ENCODE results near the gene RAP1GAP.
A peak's percentile ranks its signal among the peaks of the same experiment; 100 is the strongest.

RAP1GAP gene

DNA sequence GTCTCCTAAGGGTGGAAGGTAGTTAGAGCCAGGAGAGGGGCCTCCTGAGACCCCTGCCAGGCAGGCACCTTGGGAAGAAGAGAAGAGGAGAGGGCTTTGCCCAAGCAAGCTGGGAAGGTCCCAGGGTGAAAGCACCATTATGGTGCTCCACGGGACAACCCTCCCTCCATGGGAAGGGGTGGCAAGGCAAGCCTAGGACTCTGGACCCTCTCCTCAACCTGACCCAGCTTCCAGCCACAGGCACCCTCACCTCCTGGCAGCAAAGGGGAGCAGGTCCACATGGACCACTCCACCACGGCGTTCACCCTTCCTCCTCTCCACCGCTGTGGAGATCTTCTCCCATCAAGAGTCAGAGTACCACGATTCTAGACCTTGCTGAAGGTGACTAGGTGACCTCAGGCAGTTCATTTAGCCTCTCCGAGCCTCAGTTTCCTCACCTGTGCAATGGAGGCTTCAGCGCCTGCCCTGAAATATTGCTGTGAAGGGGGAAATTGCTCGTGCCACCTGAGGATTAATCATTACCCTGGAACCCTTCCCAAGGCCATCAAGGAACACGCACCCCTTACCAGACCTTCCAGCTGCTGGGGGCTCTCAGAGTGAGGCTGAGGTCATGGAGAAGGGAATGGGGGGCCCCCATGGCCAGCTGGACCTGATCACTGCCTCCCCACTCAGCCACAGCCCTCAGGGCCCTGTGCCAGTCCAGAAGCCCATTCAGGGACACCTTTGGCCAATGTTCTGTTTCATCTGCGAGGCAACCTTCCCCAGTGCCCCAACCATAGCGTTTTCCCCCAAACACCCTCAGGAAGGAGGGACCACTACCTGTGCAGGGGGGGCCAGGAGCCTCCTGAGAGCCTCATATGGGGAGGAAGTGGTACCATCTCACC, 1.6 kb downstream of the RAP1GAP start:
- Histone ChIP-seq H3K27ac (ENCODE audit: low read depth, low read length) (no peak overlapping the region), H3K4me3 (ENCODE audit: low read length) (no peak overlapping the region), H3K9ac (ENCODE audit: low read depth, low read length) (no peak overlapping the region), H3K27me3 (ENCODE audit: insufficient read depth, low read length) (peaks cover 25% of the 10 kb centered on the region), H3K36me3 (ENCODE audit: insufficient read depth, low read length) (no peaks in the 10 kb centered on the region), H3K9me3 (ENCODE audit: insufficient read depth, low read depth, low read length) (no peaks in the 10 kb centered on the region), H3K4me1 (ENCODE audit: insufficient read depth, low read length) (peaks cover 4% of the 10 kb centered on the region; the same call in 1 of the 2 replicates)
- 93% methylated on average over 11 of the region's 11 CpGs for WGBS

DNA sequence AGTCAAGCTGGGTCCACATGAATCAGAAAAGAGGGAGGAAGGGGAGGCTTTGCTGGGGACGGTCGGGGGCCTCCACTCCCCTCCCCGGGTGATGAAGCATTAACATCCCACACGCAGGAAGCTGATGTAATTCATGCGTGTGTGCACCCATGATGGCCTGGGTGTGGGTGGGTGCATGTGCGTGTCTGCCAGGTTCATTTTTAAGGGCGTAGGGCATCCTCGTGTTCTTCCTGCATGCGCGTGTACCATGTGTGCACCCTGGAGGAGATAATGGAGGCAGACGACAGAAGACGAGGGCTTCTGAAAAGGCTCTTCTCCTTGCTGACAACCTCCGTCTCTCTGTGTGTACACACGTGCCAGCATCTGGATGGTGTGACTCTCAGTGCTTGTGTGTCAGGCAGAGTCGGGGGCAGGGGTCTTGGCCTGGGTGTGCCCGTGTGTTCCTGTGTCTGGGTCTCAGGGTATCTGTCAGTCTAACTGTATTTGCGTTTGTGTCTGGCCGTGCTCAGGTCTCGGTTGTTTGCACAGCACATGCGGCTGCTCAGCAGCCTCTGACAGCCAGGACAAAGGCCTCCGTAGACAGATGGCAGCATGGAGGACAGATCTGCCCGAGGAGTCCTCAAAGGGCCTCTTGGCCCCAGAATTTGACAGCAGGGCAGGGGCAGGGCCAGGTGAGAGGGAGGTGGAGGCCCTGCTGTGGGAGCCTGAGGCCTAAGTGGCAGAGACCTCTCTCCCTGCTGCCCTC, 2.4 kb downstream of the RAP1GAP start:
- H3K36me3 ChIP-seq (ENCODE audit: insufficient read depth, low read length), result no peaks in the 10 kb centered on the region
- 85% methylated on average over 22 of the region's 22 CpGs for WGBS
- H3K9ac ChIP-seq (ENCODE audit: low read depth, low read length), result no peak overlapping the region
- H3K27me3 ChIP-seq (ENCODE audit: insufficient read depth, low read length), result peaks cover 25% of the 10 kb centered on the region
- no peak overlapping the region for H3K4me3 ChIP-seq (ENCODE audit: low read length)
- H3K4me1 ChIP-seq (ENCODE audit: insufficient read depth, low read length), result peaks cover 4% of the 10 kb centered on the region; the same call in 1 of the 2 replicates
- H3K27ac ChIP-seq (ENCODE audit: low read depth, low read length), result no peak overlapping the region
- no peaks in the 10 kb centered on the region for H3K9me3 ChIP-seq (ENCODE audit: insufficient read depth, low read depth, low read length)

DNA sequence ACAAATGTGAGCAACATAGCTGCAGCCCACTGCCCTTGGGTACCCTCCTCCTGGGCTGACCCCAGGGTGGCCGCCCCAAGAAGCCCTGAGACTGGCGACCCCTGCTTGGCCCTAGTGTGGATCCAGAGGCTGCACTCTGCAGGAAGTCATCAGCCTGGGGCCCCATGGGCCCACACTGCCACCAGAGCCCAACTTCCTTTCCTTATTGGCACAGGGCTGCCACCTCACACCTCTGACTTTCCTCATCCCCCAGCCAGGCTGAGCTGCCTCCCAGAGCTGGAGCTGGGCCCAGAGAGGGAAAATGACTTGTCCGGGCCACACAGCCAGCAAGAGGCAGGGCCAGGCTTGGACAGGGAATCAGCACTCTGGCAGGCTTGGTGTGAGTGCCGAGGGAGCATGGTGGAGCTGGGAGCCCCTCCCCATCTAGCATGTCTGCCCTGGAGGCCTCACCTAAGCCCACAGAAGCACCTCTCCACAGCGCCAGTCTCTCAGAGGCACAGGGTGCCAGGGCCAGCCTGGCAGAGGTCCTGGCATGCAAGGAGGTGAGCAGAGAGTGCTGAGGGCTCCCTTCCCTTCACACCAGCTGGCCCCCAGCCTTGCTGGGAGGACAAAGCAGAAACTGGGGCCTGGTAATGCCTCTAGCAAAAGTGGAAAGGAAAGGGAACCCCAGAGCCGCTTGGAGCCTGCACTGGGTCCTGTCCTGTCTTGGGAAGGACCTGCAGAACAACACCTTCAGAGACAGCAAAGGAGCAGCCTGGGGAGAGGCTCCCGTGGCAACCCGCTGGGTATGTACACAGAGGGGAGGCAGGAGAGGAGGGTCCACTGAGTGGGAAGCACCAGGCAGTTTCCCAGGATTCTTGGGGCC, 3.2 kb downstream of the RAP1GAP start:
- peaks cover 28% of the 10 kb centered on the region for H3K27me3 ChIP-seq (ENCODE audit: insufficient read depth, low read length)
- no peak overlapping the region for H3K27ac ChIP-seq (ENCODE audit: low read depth, low read length)
- H3K4me1 ChIP-seq (ENCODE audit: insufficient read depth, low read length), result peaks cover 4% of the 10 kb centered on the region; the same call in 1 of the 2 replicates
- H3K36me3 ChIP-seq (ENCODE audit: insufficient read depth, low read length), result no peaks in the 10 kb centered on the region
- 85% methylated on average over 8 of the region's 8 CpGs for WGBS
- H3K9ac ChIP-seq (ENCODE audit: low read depth, low read length), result no peak overlapping the region
- no peaks in the 10 kb centered on the region for H3K9me3 ChIP-seq (ENCODE audit: insufficient read depth, low read depth, low read length)
- no peak overlapping the region for H3K4me3 ChIP-seq (ENCODE audit: low read length)

DNA sequence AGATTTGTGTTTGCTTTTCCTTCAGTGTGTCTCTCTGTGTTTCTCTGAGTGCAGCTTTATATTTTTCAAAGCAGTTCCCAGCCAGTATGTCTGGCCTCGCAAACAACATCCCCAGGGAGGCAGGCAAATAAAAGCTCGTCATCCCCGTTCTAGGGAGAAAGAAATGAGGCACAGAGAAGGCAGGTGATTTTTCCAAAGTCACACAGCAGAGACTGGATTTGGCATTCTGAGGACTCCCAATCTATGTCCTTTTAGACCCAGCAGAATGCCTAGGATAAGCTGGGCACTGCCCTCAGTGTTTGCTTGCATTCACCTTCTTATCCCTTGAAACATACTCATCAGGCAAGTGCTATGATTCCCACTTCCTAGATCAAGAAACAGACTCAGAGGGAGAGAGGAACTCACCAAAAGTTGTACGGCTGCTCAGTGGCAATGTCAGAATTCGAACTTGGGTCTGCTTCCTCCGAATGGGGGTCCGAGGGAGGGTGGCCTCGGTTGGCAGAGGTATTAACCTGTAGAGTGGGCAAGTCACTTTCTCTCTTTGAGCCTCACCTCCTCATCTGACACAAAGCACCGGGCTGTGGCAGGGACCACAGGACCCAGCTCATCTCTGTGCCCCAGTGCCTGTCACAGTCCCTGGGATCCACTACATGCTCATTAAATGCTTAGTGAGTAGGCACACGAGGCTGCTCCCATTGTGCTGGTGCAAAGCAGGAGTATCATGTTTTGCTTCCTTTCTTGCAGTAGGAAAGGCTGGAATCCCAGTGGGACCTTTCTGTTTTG, 4.2 kb downstream of the RAP1GAP start:
- Histone ChIP-seq H3K27me3 (ENCODE audit: insufficient read depth, low read length) (peaks cover 29% of the 10 kb centered on the region), H3K4me3 (ENCODE audit: low read length) (no peak overlapping the region), H3K27ac (ENCODE audit: low read depth, low read length) (no peak overlapping the region), H3K36me3 (ENCODE audit: insufficient read depth, low read length) (no peaks in the 10 kb centered on the region), H3K4me1 (ENCODE audit: insufficient read depth, low read length) (peaks cover 2% of the 10 kb centered on the region; the same call in 1 of the 2 replicates), H3K9me3 (ENCODE audit: insufficient read depth, low read depth, low read length) (no peaks in the 10 kb centered on the region), H3K9ac (ENCODE audit: low read depth, low read length) (no peak overlapping the region)
- WGBS, result 86% methylated on average over 10 of the region's 10 CpGs

DNA sequence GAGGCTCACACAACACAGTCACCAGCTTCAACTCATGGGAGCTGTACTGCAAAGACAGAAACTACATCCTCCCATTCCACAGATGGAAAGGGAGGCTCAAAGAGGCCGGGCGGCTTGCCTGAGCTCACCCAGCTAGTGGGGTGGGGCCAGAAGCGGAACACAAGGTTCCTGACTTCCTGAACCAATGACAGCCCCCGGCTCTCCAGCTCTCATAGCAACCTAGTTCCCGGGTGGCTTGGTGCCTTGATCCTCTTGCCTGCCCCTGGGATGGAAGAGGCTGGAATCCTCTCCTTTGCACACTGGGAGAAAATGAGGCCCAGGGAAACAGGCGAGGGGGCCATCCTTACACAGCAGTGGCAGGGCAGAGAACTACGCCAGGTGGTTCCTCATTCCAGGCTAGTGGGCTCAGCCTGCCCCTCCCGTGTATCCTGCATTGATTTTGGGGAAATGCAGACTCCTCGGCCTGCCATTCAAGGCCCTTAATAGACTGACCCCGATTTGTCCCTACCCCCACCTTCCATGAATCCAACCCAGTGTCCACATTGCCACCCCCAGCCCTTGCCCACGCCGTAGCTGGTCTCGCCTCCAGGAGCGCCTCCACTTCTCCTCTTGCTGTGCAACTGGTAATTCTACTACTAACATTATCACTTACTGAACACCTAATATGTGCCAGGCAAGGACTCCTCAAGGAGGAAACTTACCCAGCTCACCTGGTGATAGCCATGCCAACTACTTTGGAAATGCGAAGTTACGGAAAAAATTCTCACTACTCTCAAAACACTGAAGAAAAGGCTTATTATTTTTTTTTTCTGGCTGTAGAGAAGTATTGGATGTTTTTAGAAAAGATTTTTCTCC, 5.0 kb downstream of the RAP1GAP start:
- no peaks in the 10 kb centered on the region for H3K36me3 ChIP-seq (ENCODE audit: insufficient read depth, low read length)
- H3K9ac ChIP-seq (ENCODE audit: low read depth, low read length), result no peak overlapping the region
- peaks cover 29% of the 10 kb centered on the region for H3K27me3 ChIP-seq (ENCODE audit: insufficient read depth, low read length)
- H3K4me1 ChIP-seq (ENCODE audit: insufficient read depth, low read length), result no peaks in the 10 kb centered on the region
- H3K9me3 ChIP-seq (ENCODE audit: insufficient read depth, low read depth, low read length), result no peaks in the 10 kb centered on the region
- WGBS, result 82% methylated on average over 16 of the region's 16 CpGs
- no peak overlapping the region for H3K27ac ChIP-seq (ENCODE audit: low read depth, low read length)
- H3K4me3 ChIP-seq (ENCODE audit: low read length), result no peak overlapping the region

DNA sequence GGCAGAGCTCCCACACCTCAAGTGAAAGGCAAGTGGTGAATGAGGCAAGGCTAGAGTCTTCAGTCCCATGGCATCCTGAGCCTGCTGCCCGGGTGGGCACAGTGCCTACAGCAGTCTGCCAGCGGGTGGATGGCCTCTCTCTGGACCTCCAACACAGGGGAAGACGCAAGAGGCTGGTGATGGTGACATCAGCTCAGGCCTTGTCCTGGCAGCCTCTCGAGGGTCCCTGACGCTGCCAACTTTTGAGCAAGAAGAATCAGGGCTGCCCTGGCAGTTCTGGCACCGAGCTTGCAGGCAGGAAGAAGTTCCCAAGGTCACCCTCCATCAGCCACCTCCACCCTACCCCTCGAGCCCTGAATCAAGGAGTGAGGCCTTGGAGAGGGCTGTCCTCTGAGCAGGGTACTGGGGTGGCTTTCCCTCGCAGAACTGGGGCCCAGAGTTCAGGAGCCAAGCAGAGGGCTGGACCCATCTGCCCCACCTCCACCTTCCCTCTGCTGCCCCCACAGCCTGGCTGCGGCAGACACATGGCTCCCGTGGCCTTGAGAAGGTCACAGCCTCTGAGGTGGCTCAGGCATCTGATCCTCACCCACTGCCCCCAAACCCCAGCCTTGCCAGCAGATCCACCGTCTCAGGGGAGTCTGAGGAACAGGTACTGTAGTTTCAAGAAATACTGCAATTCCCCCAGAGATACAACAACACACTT, 5.8 kb downstream of the RAP1GAP start:
- no peak overlapping the region for H3K4me3 ChIP-seq (ENCODE audit: low read length)
- H3K9me3 ChIP-seq (ENCODE audit: insufficient read depth, low read depth, low read length), result no peaks in the 10 kb centered on the region
- no peak overlapping the region for H3K9ac ChIP-seq (ENCODE audit: low read depth, low read length)
- WGBS, result 84% methylated on average over 11 of the region's 11 CpGs
- no peaks in the 10 kb centered on the region for H3K4me1 ChIP-seq (ENCODE audit: insufficient read depth, low read length)
- peaks cover 22% of the 10 kb centered on the region for H3K27me3 ChIP-seq (ENCODE audit: insufficient read depth, low read length)
- no peak overlapping the region for H3K27ac ChIP-seq (ENCODE audit: low read depth, low read length)
- H3K36me3 ChIP-seq (ENCODE audit: insufficient read depth, low read length), result no peaks in the 10 kb centered on the region

DNA sequence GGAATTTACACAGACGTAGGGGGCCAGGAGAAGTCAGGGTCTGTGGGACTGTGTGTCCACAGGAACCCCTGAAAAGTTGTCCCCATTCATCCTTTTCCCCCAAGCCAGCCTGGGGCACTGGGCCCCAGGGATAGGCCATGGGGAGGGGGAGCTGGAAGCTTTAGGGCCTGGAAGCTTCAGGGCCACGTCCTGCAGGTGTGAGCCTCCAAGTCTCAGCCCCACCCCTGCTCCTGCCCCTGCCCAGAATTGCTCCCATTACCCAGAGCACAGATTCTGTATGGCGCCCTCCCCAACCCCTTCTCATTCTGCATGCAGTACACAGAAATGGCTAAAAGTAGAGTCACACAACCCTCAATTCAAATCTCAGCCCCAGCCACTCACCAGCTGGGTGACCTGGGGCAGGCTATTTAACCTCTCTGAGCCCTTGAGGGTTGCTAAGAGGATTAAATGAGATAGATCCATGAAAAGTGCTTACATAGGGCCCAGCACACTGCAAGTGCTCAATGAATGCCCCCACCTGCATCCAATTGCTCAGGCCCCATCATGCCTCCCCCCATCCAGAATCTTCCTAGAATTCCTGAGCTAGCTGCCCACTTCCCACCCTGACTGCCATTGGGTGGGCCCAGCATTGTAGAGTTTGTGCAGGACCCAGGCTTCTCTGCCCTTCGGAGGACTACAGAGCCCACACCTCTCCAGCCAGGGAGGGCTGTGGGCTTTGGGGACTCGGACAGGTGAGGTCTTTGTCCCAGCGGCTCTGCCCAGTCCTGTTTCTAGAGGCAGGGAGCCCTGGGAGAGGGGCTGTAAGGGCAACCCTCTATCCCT, 6.5 kb downstream of the RAP1GAP start:
- H3K27me3 ChIP-seq (ENCODE audit: insufficient read depth, low read length), result peaks cover 16% of the 10 kb centered on the region
- H3K27ac ChIP-seq (ENCODE audit: low read depth, low read length), result no peak overlapping the region
- no peaks in the 10 kb centered on the region for H3K4me1 ChIP-seq (ENCODE audit: insufficient read depth, low read length)
- no peak overlapping the region for H3K9ac ChIP-seq (ENCODE audit: low read depth, low read length)
- H3K9me3 ChIP-seq (ENCODE audit: insufficient read depth, low read depth, low read length), result no peaks in the 10 kb centered on the region
- H3K4me3 ChIP-seq (ENCODE audit: low read length), result no peak overlapping the region
- H3K36me3 ChIP-seq (ENCODE audit: insufficient read depth, low read length), result no peaks in the 10 kb centered on the region
- 79% methylated on average over 6 of the region's 6 CpGs for WGBS

DNA sequence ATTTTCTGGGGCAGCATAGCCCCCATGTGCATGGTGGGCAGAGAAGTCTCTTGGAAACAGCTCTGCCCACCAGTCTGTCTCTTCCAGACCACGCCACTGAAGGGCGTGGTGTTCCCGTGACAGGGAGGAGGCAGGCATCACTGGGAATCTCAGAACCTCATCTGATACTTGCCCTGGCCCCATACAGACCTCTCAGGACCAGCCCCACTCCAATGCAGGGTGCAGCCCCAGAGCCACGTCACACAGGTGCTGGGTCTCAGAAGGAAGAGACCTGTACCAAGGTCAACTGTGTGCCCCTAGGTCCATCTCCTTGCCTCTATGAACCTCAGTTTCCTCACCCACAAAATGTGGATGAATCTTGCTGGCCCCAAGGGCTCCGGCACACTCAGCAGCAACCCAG, 7.3 kb downstream of the RAP1GAP start:
- H3K4me1 ChIP-seq (ENCODE audit: insufficient read depth, low read length), result no peaks in the 10 kb centered on the region
- H3K4me3 ChIP-seq (ENCODE audit: low read length), result no peak overlapping the region
- no peak overlapping the region for H3K9ac ChIP-seq (ENCODE audit: low read depth, low read length)
- WGBS, result 89% methylated on average over 5 of the region's 5 CpGs
- no peaks in the 10 kb centered on the region for H3K36me3 ChIP-seq (ENCODE audit: insufficient read depth, low read length)
- H3K27ac ChIP-seq (ENCODE audit: low read depth, low read length), result no peak overlapping the region
- no peaks in the 10 kb centered on the region for H3K9me3 ChIP-seq (ENCODE audit: insufficient read depth, low read depth, low read length)
- peaks cover 16% of the 10 kb centered on the region for H3K27me3 ChIP-seq (ENCODE audit: insufficient read depth, low read length)

DNA sequence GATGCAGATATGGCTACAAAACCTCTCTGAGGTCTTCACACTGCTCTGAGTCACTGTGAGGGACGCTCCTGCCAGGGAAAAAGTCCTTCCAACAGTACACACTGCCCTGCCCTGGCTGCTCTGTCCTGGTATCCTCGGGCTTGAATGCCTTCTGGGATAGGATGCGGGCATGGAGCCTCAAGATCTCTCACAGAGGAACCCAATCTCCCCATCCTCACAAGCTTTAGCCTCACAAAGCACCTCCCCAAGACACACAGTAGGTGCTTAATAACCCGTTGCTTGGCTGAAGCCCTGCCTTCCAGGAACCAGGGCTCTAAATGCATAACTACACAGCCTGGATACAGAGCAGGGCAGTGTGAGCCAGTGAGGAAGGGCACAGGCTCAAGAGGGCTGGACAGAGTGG, 9.2 kb downstream of the RAP1GAP start:
- Histone ChIP-seq H3K4me1 (ENCODE audit: insufficient read depth, low read length) (no peaks in the 10 kb centered on the region), H3K27ac (ENCODE audit: low read depth, low read length) (no peak overlapping the region), H3K27me3 (ENCODE audit: insufficient read depth, low read length) (peaks cover 16% of the 10 kb centered on the region), H3K9ac (ENCODE audit: low read depth, low read length) (0 out of 2 replicates have a peak overlapping the region, but pooled peaks have one; percentile 15), H3K9me3 (ENCODE audit: insufficient read depth, low read depth, low read length) (no peaks in the 10 kb centered on the region), H3K4me3 (ENCODE audit: low read length) (peak overlapping the region; percentile 65), H3K36me3 (ENCODE audit: insufficient read depth, low read length) (no peaks in the 10 kb centered on the region)
- WGBS, result 58% methylated on average over 4 of the region's 4 CpGs

All from HUES64 (cell line).